NCI-H1417 (cell line): ENCODE data around the gene IDH2.
"Not testable (repeated sequence)": the region's sequence is repeated elsewhere in the genome, so short reads cannot be mapped to it uniquely, and the experiment has no call there.

Experiments
- DNase-seq, 3 experiments: peaks; one replicate each; lab custom pipeline; 2025; lab: John Stamatoyannopoulos, UW

Gene IDH2

DNA sequence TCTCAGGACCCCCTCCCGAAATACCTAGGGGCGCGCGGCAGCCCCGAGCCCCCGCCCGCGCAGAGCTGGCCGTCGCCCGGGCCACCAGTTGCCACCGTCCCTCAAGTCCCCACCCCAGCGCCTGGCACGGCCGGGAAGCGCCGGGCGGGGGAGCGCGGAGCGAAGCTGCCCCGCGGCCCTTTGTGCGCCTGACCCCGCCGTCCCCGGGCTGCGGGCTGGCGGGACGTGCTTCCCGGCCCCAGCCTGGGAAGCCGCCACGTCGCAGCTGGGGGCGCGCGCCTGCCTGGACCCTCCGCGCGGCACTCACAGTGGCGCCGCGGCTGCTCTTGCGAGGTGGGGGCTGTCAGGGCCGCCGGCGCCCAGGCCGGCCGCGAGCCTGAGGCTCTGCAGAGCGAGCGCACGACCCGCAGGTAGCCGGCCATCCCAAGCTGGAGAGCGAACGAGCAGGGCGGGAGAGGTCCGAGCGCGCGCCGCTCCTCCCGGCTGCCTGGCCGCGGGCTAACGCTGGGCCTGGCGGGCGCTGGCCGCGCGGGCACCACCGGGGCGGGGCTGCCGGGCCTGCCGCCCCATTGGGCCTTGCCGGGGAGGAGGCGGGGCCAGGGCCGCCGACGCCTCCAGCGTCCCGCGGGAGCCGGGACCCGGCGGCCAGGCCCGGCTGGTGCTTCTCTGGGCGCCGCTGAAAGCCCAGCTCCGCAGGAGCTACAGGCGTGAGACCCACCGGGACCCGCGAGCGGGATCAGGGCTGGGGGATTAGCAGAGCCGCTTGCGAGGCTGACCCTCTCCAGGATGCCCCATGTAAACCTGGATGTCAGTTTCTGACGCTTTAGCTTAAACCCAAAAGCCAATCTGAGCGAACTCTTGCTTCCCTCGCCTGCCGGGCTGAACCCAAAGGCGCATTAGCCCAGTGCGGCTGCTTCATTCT lies at the start of gene IDH2:
IDH2 (minus strand) TSS at position 500 of the 922 bp plus-strand sequence; CDS start at position 422, 78 bp downstream.
- peak; percentile 87 to 95 (median 93) for DNase-seq

DNA sequence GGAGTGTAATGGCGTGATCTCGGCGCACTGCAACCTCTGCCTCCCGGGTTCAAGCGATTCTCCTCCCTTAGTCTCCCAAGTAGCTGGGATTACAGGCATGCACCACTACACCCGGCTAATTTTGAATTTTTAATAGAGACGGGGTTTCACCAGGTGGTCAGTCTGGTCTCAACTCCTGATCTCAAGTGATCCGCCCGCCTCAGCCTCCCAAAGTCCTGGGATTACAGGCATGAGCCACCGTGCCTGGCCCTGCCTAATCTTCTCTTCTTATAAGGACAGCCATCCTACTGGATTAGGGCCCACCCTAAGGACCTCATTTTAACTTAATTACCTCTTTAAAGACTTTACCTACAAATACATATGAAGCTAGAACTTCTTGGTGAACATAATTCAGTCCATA lies 48.3 kb upstream of the IDH2 start:
- DNase-seq = not testable (repeated sequence)

DNA sequence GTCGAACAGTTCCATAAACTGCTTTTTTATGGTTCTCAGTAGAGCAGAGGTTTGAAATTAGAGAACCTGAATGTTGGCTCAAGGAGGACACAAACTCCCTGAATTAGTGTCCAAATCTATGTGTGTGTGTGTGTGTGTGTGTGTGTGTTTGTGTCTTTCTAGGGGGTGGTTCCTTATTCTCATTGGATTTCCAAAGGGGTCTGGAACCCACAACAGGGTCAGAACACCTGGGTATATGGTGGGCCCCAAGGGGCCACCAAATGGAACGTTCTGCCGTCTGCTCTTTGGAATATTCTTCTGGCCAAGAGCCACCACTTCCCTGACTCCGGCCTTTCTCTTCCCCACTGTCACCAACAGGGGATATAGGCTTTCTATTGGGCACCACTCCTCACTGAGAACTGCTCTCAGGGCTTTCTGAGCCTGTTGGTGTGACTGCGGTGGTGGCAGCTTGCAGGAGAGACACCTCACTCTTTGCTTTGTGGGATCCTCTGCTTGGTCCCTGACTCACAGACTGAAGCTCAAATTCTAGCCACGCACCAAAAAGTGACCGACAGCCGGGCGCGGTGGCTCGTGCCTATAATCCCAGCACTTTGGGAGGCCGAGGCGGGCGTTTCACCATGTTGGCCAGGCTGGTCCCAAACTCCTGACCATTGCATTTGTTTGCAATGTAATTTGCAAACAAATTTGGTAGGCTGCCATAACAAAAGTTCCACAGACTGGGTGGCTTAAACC lies 47.5 kb upstream of the IDH2 start:
- no peak for DNase-seq

DNA sequence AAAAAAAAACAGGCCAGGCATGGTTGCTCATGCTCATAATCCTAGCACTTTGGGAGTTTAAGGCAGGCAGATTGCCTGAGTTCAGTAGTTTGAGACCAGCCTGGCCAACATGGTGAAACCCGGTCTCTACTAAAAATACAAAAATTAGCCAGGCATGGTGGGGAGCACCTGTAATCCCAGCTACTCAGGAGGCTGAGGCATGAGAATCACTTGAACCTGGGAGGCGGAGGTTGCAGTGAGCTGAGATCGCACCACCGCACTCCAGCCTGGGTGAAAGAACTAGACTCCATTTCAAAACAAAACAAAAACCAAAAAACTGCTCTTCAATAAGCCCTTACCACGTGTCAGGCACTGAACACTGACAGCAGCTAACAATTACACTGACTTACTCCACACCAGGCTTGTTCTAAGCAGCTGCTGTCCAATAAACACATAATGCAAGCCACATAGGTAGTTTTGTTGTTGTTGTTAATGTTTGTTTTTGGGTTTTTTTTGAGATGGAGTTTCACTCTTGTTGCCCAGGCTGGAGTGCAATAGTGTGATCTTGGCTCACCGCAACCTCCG lies 44.0 kb upstream of the IDH2 start:
- not testable (repeated sequence) for DNase-seq

DNA sequence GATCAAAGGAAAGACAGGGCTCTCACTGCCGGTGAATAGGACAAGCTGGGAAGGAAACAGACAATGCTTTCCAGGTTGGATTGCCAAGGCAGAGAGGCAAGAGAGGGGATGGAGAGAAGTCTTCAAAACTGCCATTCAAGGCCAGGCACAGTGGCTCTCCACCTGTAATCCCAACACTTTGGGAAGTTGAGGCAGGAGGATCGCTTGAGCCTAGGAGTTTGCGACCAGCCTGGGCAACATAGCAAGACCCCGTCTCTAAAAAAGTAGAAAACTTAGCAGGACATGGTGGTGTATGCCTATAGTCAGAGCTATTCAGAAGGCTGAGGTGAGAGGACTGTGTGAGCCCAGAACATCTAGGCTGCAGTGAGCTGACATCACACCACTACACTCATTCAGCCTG lies 43.5 kb upstream of the IDH2 start:
- DNase-seq = no peak

DNA sequence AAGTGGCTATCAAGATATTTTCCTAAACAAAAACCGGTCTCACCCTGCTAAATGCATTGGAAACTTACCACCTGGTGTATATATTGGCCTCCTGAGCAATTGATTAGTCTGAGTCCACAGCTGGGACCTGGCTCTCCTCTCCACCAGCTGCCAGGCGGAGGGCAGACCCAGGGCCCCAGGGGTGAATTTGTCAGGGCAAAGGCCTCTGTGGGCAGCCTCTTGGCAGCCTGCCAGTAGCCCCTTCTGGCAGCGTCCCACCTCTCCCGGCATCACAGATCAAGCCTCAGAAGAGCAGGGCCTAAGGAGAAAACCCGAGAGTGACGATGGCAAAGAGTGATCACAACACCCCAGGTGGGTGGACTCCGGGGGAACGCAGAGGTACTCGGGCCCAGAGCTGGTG lies 43.0 kb upstream of the IDH2 start:
- peak in 1 of 3 experiments; percentile 54 for DNase-seq

DNA sequence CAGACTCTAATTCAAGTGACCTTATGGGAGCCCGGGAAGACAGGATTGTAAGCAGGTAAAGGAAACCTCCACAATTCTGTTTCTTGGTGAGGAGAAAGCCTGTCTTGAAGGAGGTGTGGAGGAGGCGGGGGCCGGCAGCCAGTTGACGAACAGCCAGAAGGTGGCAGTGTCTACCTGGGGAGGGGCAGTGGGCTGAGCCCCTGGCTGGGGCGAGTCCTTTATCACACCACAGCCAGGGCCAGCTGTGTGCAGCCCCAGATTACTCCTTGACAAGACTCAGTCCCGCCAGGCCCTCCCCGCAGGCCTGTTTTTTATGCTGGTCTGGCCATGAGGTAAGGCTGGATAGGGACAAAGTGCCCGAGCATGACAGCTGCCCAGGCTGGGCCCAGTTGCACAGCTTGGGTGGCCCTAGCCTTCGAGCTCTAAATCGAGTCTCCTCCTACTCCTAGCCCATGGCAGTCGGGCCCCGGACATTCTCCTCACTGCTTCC lies 40.9 kb upstream of the IDH2 start:
- peak; percentile 51 to 84 (median 68) for DNase-seq

DNA sequence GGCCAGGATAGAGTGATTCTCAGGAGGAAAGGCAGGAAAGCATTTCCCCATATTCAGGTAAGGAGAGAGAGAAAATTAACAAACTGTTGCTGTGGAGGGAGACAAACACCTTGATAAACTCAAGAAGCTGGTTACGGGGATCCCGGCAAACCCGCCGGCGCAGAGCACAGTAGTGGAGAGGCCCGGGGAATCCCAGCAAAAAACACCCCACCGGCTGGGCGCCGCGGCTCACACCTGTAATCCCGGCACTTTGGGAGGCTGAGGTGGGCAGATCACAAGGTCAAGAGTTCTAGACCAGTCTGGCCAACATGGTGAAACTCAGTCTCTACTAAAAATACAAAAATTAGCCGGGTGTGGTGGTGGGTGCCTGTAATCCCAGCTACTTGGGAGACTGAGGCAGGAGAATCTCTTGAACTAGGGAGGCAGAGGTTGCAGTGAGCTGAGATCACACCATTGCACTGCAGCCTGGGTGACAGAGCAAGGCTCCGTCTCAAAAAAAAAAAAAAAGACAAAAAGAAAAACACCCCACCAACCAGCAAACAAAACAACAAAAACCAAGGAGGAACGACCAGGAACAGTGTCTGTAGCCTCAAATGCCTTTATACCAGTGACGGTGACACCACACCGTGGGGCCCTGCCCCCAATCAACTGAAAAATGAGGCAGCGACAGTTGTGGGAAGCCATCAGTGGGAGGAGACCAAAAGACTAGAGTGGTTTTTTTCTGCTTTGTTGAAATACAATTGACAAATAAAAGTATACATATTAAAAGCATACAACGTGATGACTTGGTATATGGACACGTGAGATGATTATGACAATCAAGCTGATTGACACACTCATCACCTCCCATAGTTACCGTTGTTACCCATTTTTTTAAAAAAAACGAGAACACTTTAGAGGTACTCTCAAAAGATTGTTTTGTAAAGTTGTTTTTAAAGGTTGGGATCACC lies 40.2 kb upstream of the IDH2 start:
- DNase-seq = no peak

DNA sequence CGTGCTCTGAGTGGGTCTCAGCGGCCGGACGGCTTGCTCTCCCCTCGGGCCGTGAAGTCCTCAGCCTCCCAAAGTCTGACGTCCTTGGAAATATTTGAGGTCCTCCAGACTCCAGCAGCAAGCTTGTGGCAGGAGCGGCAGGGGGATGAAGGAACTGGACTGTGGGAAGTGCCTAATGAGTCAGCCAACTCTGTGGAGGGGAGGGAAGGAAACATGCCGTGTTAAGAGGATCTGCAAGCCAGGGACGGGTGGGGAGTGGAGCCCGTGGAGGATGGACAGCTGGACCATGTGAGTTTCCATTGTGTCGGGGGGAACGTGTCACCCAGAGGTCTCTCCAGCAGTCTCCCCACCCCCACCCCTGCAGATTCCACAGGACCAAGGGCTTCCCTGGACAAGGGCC lies 39.4 kb upstream of the IDH2 start:
- no peak for DNase-seq

DNA sequence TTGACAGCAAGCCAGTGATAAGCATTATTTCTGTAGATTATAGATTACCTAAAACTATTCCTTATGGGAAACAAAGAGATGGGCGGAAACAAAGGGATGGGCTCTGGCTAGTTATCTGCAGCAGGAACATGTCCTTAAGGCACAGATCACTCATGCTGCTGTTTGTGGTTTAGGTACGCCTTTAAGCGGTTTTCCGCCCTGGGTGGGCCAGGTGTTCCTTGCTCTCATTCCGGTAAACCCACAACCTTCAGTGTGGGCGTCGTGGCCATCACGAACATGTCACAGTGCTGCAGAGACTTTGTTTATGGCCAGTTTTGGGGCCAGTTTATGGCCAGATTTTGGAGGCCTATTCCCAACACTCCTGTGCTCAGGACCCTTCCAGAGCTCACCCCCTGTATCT lies 37.3 kb upstream of the IDH2 start:
- DNase-seq = not testable (repeated sequence)

DNA sequence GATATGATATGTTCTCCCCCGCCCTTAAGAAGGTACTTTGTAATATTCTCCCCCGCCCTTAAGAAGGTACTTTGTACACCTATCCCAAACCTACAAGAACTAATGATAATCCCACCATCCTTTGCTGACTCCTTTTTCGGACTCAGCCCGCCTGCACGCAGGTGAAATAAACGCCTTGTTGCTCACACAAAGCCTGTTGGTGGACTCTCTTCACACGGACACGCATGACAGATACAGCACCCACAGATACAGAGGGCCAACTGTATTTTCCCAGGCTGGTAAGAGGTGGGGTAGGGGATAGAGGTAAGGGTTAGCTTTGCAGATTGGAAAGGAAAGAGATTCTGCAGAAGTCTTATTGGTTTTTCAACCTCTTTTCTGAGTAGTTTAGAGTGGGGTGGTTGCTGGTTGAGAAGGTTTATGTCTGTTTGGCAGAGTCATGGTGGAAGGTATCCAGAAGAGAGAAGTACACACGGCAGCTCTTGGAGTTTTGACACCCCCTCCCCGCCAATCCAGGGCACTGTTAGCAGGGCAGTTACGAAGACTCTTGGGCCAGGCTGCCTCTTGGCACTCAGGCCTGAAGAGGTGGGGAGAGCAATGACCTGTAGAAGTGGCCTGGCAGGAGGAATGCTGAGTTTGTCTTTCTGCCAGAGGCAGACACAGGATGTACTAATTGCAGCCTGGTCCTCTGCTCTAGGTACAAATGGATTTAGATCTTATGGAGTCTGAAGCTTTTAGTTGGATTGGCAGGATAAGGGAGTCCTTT lies 36.0 kb upstream of the IDH2 start:
- DNase-seq = no peak

DNA sequence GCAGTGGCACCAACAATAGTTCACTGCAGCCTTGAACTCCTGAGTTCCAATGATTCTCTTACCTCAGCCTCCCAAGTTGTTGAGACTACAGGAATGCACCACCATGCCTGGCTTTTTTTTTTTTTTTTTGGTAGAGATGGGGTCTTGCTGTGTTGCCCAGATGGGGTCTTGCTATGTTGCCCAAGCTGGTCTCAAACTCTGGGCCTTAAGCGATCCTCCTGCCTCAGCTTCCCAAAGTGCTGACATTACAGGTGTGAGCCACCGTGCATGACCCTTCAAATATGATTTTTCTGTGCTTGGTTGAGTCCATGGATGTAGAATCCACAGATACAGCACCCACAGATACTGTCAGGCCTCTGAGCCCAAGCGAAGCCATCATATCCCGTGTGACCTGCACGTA lies 30.2 kb upstream of the IDH2 start:
- DNase-seq = no peak

DNA sequence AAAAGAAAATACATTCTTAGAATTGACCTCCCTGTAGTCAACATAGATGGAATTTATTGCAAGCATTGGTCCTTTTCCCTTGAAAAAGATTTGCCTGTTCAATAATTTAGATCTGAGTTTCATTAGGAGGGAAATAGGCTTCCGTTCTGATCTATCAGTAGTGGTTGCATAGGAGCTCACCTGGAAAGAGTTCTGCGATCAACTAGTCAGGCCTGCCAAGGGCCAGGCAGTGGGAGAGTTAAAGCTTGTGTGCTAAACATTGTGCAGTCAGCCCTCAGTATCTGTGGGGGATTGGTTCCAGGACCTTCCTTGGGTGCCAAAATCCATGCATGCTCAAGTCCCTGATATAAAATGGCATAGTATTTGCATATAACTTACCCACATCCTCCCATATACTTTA lies 29.6 kb upstream of the IDH2 start:
- no peak for DNase-seq

DNA sequence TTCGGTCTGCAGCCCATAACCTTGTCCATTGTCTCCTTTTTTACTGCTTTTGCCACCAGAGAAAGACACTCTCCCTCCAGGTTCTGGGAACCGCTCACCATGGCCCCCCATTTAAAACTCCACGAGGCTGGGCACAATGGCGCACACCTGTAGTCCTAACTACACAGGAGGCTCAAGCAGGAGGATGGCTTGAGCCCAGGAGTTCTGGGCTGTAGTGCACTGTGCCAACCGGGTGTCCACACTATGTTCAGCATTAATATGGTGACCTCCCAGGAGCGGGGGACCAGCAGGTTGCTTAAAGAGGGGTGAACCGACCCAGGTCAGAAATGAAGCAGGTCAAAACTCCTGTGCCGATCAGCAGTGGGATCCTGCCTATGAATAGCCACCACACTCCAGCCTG lies 28.0 kb upstream of the IDH2 start:
- DNase-seq = no peak

DNA sequence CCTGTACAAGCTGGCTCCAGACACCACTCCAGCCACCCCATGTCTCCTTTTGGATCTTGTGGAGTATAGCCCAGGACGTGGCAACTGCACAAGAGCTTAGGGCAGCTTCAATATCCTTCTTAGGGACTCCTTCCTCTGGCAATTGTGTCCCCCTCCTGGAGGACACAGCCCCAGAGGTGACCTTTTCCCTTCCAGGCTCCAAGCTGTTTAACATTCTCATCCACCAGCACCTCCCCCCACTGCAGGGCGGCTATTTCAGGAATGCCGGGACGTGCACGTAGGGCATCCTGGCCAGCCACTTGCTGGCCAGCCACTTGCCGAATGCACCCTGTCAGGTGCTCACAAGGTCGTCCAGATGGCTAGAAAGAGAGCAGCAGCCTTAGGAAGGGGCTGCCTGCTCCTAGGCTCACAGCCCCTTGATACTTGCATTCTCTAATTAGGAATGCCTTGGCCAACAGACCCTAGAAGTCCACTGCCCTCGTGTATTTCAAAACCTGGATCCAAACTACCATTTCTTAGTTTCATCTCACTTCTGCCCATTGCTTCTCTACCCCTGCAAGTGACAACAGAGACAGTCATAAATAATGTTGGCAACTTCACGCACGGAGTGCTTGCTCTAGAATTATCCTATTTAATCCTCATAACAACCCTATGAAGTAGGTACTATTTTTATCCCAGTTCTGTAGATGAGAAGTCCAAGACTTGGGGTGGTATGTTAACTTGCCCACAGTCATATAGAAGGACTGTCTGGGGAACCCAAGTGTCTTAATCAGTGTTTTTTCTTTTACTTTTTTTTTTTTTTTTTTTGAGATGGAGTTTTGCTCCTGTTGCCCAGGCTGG lies 24.5 kb upstream of the IDH2 start:
- DNase-seq = peak in 2 of 3 experiments; percentile 48 to 67

DNA sequence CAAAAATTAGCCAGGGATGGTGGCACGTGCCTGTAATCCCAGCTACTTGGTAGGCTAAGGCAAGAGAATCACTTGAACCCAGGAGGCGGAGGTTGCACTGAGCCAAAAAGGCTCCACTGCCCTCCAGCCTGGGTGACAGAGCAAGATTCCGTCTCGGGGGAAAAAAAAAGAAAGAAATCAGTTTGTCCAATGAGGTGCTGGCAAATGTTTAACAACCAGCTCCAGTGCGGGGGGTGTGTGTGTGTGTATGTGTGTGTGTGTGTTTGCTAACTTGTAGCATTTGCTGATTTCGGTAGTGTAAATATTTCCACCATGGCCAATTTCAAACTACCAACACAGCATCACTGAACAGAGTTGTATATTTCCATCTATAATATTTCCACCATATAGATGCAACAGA lies 23.8 kb upstream of the IDH2 start:
- DNase-seq = no peak

DNA sequence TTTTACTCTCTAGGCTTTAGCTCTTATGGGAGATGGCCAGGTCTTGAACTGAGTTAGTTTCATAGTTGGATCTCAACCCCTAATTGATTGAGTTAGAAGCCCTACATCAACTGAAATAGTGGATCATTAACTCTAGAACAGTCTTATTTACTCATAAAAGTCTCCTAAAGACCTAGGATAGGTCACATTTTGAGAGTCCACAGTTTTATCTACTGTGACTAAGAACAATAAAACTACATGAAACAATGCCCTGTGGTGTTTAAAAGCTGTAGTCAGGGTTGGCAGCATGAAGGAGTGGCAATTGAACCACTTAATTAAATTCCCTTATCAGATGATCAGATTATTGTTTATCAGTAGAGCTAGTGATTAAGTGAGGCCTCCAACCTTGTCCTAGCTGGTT lies 22.2 kb upstream of the IDH2 start:
- no peak for DNase-seq

DNA sequence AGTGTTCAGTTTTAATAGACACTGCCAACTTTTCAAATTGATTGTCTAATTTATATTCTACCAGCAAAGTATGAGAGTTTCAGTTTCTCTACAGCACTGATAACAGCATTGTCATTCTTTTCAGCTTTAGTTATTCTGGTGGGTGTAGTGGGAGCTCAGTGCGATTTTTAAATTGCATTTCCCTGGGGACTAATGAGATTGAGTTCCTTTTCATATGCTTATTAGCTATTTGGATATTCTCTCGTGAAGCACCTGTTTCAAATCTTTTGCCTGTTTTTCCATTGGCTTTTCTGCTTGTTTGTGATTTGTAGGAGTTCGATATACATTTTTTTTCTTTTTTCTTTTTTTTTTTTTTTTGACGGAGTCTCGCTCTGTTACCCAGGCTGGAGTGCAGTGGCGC lies 18.8 kb upstream of the IDH2 start:
- DNase-seq = no peak

DNA sequence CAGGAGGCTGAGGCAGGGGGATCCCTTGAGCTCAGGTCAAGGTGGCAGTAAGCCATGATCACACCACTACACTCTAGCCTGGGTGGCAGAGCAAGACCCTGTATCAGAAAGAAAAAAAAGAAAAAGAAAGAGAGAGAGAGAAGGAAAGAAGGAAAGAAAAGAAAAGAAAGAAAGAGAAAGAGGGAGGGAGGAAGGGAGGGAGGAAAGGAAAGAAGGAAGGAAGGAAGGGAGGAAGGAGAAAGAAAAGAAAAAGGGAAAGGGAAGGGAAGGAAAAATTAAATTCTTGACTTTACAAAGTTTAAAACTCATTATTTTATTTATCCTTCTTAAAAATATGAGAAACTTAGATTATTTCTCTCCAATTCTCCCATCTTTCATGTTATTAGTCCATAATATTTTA lies 17.1 kb upstream of the IDH2 start:
- no peak for DNase-seq

DNA sequence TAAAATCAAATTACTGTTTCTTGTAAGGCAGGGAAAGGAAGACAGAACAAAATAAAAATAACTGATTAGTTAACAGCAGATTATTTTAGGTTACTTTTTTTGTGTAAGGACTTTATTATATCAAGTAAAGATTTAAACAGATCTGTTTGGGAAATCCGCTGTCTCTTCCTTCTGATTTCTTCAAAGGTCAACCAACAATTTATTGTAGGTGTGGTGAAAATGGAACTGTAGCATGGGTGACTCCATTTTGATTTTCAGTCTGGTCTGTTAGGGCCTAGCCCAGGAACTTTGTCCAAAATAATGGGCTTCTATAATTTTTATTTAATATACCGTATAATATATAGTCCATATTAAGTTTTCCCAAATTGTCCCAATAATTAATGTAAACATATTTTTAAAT lies 13.5 kb upstream of the IDH2 start:
- no peak for DNase-seq
